ENCODE results near the gene TUBA4A.

DNA sequence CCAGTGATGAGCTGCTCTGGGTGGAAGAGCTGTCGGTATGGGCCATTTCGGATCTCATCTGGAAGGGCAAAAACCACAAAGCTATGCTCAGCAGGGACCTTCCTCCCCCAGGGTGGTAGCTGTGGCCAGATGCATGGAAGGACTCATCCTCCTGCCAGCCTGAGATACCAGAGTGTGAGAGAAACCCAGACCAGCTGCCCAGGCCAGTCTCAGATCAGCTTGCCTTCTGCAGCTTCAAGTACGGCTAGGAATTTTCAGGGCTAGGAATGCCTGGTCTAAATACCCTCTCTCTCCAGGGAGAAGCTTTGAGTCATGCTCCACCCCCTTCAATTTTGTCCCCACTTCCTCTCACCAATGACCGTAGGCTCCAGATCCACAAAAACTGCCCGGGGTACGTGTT is 2.1 kb downstream of the TUBA4A start:
- TF ChIP-seq, protein P1, sequence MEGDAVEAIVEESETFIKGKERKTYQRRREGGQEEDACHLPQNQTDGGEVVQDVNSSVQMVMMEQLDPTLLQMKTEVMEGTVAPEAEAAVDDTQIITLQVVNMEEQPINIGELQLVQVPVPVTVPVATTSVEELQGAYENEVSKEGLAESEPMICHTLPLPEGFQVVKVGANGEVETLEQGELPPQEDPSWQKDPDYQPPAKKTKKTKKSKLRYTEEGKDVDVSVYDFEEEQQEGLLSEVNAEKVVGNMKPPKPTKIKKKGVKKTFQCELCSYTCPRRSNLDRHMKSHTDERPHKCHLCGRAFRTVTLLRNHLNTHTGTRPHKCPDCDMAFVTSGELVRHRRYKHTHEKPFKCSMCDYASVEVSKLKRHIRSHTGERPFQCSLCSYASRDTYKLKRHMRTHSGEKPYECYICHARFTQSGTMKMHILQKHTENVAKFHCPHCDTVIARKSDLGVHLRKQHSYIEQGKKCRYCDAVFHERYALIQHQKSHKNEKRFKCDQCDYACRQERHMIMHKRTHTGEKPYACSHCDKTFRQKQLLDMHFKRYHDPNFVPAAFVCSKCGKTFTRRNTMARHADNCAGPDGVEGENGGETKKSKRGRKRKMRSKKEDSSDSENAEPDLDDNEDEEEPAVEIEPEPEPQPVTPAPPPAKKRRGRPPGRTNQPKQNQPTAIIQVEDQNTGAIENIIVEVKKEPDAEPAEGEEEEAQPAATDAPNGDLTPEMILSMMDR (optimal IDR thresholded peaks at IDR 0.05 in 1 of 3, IDR thresholded peaks at IDR 0.05 in 1 of 3, conservative IDR thresholded peaks at IDR 0.05 in 1 of 3; ENCODE audit: extremely low read depth in 1 of 3, insufficient read depth in 2 of 3, low read length in 3 of 3) = no peak
- no peak for TF ChIP-seq EZH2 (IDR thresholded peaks at IDR 0.05; ENCODE audit: low read length)

All from keratinocyte (primary cell).